NCI-H1417 treated with DMSO at 0.1 percent for 48 hours (cell line): ENCODE measurements around the gene TTC3.
"Not testable (repeated sequence)": the region's sequence is repeated elsewhere in the genome, so short reads cannot be mapped to it uniquely, and the experiment has no call there.

Source experiments
- DNase-seq: peaks from one replicate; lab custom pipeline; 2025; lab: John Stamatoyannopoulos, UW

Gene TTC3

GRCh38 chr21:37072988-37073416, at the start of gene TTC3, which contains the start of gene PIGP:
TTC3 (plus strand) TSS chr21:37073254; CDS start chr21:37087258, 14,004 bp downstream.
PIGP (minus strand) TSS chr21:37073071; CDS start chr21:37072515, 556 bp downstream.
- DNase-seq: peak; percentile 84

GRCh38 chr21:37026499-37026898, 46.6 kb upstream of the TTC3 start:
- DNase-seq: no peak

- DNase-seq: no peak
Observed at GRCh38 chr21:37028570-37028969, 44.5 kb upstream of the TTC3 start.

GRCh38 chr21:37030864-37031263, 42.2 kb upstream of the TTC3 start:
- no peak for DNase-seq

GRCh38 chr21:37032293-37032692, 40.8 kb upstream of the TTC3 start:
- DNase-seq: no peak

GRCh38 chr21:37032877-37033471, 40.1 kb upstream of the TTC3 start:
- DNase-seq: no peak

GRCh38 chr21:37034394-37034793, 38.7 kb upstream of the TTC3 start:
- not testable (repeated sequence) for DNase-seq

- no peak for DNase-seq
Observed at GRCh38 chr21:37036177-37036576, 36.9 kb upstream of the TTC3 start.

GRCh38 chr21:37039411-37040075, 33.5 kb upstream of the TTC3 start:
- DNase-seq: no peak

GRCh38 chr21:37040212-37040611, 32.8 kb upstream of the TTC3 start:
- DNase-seq: no peak

GRCh38 chr21:37041706-37042271, 31.3 kb upstream of the TTC3 start:
- DNase-seq: peak; percentile 24

- DNase-seq: no peak
Observed at GRCh38 chr21:37043818-37044217, 29.2 kb upstream of the TTC3 start.

GRCh38 chr21:37044643-37045042, 28.4 kb upstream of the TTC3 start:
- DNase-seq: no peak

GRCh38 chr21:37045149-37045548, 27.9 kb upstream of the TTC3 start:
- DNase-seq: no peak

- no peak for DNase-seq
Observed at GRCh38 chr21:37045556-37045955, 27.5 kb upstream of the TTC3 start.

GRCh38 chr21:37047079-37047478, 26.0 kb upstream of the TTC3 start:
- DNase-seq: no peak

- DNase-seq: not testable (repeated sequence)
Observed at GRCh38 chr21:37049741-37050140, 23.3 kb upstream of the TTC3 start.

GRCh38 chr21:37055271-37055855, 17.7 kb upstream of the TTC3 start:
- no peak for DNase-seq

- DNase-seq: no peak
Observed at GRCh38 chr21:37057614-37058013, 15.4 kb upstream of the TTC3 start.

GRCh38 chr21:37058261-37058660, 14.8 kb upstream of the TTC3 start:
- no peak for DNase-seq

GRCh38 chr21:37059181-37059580, 13.9 kb upstream of the TTC3 start:
- no peak for DNase-seq

GRCh38 chr21:37060296-37060695, 12.8 kb upstream of the TTC3 start:
- DNase-seq: peak; percentile 98
